ENCODE measurements around the gene POP5.

DNA sequence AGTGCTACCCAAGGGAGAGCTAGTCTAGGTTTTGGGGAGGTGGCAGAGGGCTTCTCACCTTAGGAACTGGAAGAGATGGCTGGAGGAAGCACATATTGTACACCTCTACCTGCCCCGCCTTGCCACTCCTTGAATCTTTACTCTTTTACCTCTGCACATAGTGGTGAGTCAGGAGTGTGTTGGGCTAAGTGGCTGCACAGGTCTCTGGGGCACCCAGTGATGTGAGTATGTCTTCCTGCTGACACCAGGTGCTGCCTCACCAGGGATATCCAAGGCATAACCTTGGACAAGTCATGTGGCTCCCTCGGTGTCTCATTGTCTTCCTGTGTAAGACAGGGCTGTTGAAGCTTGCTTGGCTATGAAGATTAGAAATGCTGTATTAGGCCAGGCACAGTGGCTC is 39.4 kb upstream of the POP5 start:
- TF ChIP-seq RXRA (IDR thresholded peaks at IDR 0.05) (no peak), TAF1 (conservative IDR thresholded peaks at IDR 0.05) (no peak), JUND (IDR thresholded peaks at IDR 0.05) (no peak), HNF4G (IDR thresholded peaks at IDR 0.05) (no peak)
- TF ChIP-seq, protein P1, sequence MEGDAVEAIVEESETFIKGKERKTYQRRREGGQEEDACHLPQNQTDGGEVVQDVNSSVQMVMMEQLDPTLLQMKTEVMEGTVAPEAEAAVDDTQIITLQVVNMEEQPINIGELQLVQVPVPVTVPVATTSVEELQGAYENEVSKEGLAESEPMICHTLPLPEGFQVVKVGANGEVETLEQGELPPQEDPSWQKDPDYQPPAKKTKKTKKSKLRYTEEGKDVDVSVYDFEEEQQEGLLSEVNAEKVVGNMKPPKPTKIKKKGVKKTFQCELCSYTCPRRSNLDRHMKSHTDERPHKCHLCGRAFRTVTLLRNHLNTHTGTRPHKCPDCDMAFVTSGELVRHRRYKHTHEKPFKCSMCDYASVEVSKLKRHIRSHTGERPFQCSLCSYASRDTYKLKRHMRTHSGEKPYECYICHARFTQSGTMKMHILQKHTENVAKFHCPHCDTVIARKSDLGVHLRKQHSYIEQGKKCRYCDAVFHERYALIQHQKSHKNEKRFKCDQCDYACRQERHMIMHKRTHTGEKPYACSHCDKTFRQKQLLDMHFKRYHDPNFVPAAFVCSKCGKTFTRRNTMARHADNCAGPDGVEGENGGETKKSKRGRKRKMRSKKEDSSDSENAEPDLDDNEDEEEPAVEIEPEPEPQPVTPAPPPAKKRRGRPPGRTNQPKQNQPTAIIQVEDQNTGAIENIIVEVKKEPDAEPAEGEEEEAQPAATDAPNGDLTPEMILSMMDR (IDR thresholded peaks at IDR 0.05; ENCODE audit: low read depth, low read length, missing input control) = no peak
- TF ChIP-seq, protein P2, sequence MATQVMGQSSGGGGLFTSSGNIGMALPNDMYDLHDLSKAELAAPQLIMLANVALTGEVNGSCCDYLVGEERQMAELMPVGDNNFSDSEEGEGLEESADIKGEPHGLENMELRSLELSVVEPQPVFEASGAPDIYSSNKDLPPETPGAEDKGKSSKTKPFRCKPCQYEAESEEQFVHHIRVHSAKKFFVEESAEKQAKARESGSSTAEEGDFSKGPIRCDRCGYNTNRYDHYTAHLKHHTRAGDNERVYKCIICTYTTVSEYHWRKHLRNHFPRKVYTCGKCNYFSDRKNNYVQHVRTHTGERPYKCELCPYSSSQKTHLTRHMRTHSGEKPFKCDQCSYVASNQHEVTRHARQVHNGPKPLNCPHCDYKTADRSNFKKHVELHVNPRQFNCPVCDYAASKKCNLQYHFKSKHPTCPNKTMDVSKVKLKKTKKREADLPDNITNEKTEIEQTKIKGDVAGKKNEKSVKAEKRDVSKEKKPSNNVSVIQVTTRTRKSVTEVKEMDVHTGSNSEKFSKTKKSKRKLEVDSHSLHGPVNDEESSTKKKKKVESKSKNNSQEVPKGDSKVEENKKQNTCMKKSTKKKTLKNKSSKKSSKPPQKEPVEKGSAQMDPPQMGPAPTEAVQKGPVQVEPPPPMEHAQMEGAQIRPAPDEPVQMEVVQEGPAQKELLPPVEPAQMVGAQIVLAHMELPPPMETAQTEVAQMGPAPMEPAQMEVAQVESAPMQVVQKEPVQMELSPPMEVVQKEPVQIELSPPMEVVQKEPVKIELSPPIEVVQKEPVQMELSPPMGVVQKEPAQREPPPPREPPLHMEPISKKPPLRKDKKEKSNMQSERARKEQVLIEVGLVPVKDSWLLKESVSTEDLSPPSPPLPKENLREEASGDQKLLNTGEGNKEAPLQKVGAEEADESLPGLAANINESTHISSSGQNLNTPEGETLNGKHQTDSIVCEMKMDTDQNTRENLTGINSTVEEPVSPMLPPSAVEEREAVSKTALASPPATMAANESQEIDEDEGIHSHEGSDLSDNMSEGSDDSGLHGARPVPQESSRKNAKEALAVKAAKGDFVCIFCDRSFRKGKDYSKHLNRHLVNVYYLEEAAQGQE (IDR thresholded peaks at IDR 0.05) = no peak
